Activated CD4-positive, alpha-beta T cell treated with anti-CD3 and anti-CD28 coated beads for 1 hour (primary cell): ENCODE data around the gene HIBADH.

Experiments
- DNase-seq: peaks from one replicate; pipeline ENCODE4 v3.0.0-alpha.2; 2020

HIBADH gene

GRCh38 chr7:27662490-27663205 lies at the start of gene HIBADH:
TSS of gene HIBADH (minus strand) at chr7:27662883. CDS start at chr7:27662788, 95 bp downstream.
- DNase-seq, result peak; percentile 94

GRCh38 chr7:27712217-27712616 lies 49.5 kb upstream of the HIBADH start:
- DNase-seq, result no peak

DNA sequence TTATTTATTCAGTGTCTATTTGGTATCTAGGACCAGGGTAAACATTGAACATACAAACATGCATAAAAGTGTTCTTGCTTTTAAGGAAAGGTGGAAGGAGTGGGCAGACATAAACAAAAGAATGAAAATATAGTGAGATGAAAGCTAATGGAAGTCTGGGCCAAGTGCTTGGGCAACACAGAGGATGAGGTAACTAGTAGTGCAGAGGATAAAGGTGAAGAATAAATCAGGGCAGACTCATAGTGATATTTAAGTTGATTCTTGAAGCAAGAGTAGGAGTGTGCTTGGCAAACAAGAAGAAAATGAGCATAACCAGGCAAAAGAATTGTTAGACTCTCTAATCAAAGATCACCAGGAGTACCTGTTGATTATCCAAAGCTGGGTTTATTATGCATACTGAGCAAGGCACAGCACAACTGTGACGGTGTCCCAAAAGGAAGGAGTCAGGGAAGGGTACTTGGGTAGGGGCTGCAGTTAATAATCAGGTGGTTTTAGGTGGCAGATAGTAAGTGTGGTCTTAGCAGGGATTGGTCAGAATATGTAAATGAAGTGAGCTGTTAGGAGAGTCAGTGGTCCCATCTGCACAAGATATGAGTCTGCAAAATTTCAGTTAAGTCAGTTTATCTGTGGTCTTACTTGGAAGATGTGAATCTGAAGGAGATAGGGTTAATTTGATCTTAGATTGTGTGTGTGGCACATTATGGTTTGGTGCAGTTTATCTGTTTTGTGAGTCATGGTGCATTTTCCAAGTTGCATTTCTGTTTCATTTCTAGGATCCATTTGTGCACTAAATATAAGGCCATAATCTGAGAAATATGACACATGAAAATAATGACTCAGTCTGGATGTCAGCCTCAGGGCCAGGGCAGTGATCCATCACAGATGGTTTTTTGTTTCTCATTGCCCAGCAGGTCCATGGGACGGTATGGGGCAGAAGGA lies 46.7 kb upstream of the HIBADH start:
- DNase-seq, result no peak

DNA sequence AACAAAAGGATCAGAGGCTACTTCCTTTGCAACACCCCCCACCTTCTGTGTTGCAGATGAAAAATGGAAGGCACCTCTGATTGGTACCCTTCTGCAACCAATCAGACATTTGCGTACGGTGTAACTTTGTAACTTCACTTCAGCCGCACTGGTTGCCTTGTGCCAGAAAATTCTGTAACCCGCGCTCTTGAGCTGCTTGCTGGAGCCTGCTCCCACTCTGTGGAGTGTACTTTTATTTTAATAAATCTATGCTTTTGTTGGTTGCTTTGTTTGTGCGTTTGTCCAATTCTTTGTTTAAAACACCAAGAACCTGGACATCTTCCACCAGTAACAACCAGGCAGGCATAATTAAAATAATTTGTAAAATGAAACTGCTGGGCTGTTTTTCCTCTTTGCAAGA lies 45.8 kb upstream of the HIBADH start:
- no peak for DNase-seq

DNA sequence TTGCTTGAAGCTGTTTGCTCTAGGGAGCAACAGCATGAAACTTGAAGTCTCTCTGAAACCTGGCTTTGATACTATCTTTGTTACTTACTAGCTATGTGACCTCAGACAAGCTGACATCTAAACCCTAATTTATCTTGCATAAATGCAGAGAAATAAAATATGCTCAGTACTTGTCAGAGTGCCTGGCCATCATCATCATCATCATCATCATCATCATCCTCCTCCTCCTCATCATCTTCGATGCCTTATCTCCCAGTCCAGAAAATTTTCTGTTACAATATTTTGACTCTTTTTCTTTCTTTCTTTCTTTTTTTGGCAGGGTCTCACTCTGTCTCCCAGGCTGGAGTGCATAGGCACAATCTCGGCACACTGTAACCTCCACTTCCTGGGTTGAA lies 42.5 kb upstream of the HIBADH start:
- DNase-seq, result no peak

- DNase-seq, result no peak
These were observed 41.9 kb upstream of the HIBADH start for GRCh38 chr7:27704422-27705199.

DNA sequence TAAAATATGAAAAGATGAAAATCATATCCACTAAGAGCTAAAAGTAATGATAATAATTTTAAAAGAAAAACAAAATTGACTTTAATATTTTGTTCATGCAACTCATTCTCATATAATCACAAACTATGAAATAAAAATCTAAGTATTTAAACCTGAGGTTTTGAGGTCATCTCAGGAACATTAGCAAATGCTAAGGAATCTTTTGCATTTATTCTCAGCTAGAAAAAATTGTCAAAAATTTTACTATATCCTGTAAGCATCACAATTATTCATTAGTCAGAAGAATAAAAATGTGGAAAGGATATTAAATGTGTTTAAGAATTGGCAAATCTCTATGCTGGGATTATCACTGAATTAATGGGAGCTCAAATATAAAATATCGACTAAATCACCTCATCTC lies 40.5 kb upstream of the HIBADH start:
- DNase-seq, result no peak

DNA sequence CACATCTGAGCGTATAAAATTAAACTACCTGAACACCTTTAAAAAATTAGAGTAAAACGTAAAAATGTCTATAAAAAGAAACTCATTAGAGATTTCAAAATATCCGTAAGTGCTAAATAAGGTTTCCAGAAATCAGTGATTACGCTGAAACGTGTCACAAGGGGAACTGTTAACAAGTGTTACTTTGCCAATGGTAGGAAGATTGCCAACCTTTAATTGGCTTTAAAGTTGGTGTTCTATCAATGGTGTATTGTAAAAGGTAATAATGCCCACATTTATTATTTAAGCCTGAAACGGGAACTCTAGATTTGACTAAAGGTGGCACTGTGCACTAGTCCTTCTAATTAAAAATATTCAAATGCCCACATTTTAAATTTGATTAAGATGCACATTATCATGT lies 37.8 kb upstream of the HIBADH start:
- DNase-seq, result no peak

GRCh38 chr7:27699751-27700150 lies 37.1 kb upstream of the HIBADH start:
- DNase-seq, result no peak

GRCh38 chr7:27697861-27698430 lies 35.3 kb upstream of the HIBADH start:
- no peak for DNase-seq

- DNase-seq, result no peak
These were observed 32.4 kb upstream of the HIBADH start for GRCh38 chr7:27695096-27695495.

DNA sequence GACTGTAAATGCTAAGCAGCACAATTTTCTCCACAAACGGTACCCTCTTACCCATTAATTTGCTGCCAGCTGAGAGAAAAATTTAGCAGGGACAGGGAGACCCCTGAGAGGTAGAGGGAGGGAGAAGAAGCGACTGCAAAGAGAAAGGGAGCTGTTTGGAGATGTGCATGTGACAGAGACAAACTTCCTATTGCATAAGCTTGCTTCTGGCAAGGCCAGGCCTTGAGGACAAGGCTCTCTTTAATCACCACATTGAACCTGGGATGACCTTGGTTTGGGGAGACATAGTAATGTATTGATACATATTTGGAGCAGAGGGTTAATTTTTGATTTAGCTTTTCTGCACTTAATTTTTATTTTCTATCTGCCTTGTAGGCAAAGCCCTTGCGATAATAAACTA lies 31.1 kb upstream of the HIBADH start:
- DNase-seq, result no peak

GRCh38 chr7:27690649-27691048 lies 28.0 kb upstream of the HIBADH start:
- no peak for DNase-seq

DNA sequence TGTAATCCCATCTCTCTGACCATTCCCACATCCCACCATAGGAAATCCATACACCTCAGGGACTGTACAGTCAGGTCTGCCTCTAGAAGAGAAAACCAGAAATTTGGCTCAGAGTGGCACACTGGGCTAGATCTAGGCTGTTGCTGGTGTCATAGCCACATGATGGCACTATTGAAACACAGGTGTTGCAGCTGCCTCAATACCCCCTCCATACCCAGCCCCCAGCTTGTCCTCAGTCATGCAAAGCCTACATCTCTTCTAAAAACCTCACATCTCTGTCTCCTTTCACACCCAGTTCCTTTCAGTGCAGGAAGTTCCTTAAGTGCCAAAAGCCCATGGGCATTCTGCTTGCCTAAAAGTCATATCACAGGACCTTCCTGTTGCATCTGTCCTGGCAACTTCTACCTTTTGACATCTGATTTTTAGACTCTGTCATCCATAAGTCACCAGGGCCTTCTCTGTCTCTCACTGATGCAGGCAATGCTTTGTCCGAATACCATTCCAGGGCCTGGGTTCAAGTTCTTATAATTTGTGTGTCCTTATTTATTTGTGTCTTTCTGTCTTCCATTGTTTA lies 27.0 kb upstream of the HIBADH start:
- no peak for DNase-seq

GRCh38 chr7:27689150-27689549 lies 26.5 kb upstream of the HIBADH start:
- DNase-seq, result no peak

GRCh38 chr7:27688646-27689045 lies 26.0 kb upstream of the HIBADH start:
- DNase-seq, result no peak

DNA sequence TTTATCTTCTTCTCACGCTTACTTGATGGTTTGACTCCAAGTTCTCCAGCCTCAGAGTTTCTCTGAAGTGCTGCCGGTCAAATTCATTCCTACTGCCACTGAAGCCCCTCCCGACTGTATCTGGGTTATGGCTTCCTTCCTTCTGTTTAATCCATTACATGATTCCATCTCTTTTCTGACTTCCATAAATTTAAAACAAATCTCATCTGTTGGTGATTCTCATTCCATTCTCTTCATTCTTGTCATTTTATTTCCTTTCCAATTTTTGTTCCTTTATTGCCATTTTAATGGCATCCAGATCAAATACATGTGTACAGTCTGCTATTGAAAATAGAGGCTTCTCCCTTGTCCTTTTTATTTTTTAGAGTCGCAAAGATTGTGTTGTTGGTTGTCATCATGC lies 25.4 kb upstream of the HIBADH start:
- DNase-seq, result no peak

- DNase-seq, result no peak
These were observed 23.6 kb upstream of the HIBADH start for GRCh38 chr7:27686315-27686714.

GRCh38 chr7:27685893-27686292 lies 23.2 kb upstream of the HIBADH start:
- no peak for DNase-seq

- no peak for DNase-seq
These were observed 22.5 kb upstream of the HIBADH start for GRCh38 chr7:27685209-27685608.

DNA sequence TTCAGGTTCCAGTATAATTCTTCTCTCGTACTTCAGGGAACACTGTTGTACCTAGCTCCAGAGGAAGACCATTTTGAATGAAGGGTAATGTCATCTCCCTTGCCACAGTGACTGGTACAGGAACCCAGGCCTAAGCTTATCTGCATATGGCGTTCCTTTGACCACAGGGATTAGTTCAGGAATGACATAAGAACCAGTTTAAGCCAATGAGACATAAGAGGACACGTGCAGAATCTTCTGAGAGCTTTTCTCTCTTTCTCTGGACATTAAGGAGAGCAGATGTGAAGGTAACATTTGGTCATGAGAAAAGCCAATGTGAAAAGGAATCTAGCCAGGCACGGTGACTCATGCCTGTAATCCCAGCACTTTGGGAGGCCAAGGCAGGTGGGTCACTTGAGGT lies 21.8 kb upstream of the HIBADH start:
- DNase-seq, result no peak

GRCh38 chr7:27680610-27681009 lies 17.9 kb upstream of the HIBADH start:
- DNase-seq, result no peak
